Measurements from ENCODE around the gene TP73.

TP73 gene

DNA sequence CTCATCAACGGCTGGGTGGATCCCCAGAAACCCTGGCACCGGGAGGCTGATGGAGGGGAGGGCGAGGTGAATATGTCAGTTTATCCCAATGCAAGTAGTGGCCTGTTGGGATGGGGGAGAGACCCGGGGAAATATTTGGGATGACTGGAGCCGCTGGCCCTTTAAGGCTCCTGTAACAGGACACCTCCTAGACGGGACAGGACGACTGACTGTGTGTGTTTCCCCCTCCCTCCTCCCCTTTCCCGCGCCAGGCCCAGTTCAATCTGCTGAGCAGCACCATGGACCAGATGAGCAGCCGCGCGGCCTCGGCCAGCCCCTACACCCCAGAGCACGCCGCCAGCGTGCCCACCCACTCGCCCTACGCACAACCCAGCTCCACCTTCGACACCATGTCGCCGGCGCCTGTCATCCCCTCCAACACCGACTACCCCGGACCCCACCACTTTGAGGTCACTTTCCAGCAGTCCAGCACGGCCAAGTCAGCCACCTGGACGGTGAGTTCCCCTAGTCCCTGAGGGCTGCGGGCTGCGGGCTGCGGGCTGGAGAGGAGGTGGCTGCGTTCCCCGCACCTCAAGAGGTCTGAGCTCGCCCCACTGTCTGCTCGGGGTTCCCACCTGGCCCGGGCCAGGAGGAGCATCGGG, 55.1 kb downstream of the TP73 start:
- TF ChIP-seq, protein P1, sequence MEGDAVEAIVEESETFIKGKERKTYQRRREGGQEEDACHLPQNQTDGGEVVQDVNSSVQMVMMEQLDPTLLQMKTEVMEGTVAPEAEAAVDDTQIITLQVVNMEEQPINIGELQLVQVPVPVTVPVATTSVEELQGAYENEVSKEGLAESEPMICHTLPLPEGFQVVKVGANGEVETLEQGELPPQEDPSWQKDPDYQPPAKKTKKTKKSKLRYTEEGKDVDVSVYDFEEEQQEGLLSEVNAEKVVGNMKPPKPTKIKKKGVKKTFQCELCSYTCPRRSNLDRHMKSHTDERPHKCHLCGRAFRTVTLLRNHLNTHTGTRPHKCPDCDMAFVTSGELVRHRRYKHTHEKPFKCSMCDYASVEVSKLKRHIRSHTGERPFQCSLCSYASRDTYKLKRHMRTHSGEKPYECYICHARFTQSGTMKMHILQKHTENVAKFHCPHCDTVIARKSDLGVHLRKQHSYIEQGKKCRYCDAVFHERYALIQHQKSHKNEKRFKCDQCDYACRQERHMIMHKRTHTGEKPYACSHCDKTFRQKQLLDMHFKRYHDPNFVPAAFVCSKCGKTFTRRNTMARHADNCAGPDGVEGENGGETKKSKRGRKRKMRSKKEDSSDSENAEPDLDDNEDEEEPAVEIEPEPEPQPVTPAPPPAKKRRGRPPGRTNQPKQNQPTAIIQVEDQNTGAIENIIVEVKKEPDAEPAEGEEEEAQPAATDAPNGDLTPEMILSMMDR (IDR thresholded peaks at IDR 0.05; ENCODE audit: control extremely low read depth, extremely low read depth, low read depth, missing control alignments): no peak
- ChIA-PET POLR2A (no interaction called here), CTCF (interaction anchor here (1.1 kb wide), 1 partner anchor 12 kb away, joined by 3 read pairs; no protein-coding TSS in a partner anchor)
- DNase-seq (ENCODE audit: extremely low spot score): no peak

DNA sequence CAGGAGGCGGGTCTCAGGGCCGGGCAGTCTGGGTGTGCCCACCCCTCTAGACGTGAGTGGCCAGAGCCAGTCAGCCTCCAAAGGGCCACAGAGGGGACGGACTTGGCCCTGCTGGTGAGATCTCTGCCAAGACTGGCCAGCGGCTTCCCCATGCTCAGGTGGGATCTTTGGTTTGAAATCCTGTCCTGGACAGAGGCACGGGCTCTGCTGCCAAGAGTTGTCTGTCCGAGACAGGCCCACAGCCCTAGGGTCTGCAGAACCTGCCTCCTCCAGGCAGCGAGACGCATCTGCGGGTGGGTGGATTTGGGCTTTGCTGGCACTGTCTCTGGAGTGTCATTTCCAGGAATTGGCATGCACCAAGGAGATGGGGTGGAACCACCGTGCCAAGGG, 55.6 kb downstream of the TP73 start:
- TF ChIP-seq, protein P1 (IDR thresholded peaks at IDR 0.05; ENCODE audit: control extremely low read depth, extremely low read depth, low read depth, missing control alignments): no peak
- ChIA-PET CTCF (interaction anchor here (1.8 kb wide), 1 partner anchor 16 kb away, joined by 9 read pairs; no protein-coding TSS in a partner anchor), POLR2A (no interaction called here)
- DNase-seq (ENCODE audit: extremely low spot score): no peak

DNA sequence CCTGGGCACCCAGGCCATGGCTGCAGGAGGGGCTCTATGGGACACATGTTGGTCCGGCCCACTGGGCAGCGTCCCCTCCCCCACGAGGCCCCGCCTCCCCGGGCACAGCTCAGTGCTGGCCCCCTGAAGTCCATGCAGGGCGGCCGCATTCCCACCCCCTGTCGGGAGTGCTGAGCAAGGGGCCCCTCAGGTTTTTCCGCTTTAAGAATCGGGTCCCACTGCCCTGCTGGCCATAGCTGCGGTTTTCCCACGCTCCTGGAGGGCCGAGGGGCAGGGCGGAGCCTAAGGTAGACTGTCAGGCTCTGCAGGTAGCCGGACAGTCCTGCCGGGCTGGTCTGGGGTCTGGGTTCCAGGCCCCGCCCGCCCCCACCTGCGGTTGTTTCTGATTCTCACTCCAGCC, 56.5 kb downstream of the TP73 start:
- DNase-seq (ENCODE audit: extremely low spot score): no peak
- ChIA-PET CTCF (interaction anchor here (1.6 to 1.8 kb wide), 2 partner anchors 13 to 16 kb away, joined by 5 to 9 read pairs; no protein-coding TSS in a partner anchor), POLR2A (no interaction called here)
- TF ChIP-seq, protein P1 (IDR thresholded peaks at IDR 0.05; ENCODE audit: control extremely low read depth, extremely low read depth, low read depth, missing control alignments): no peak

DNA sequence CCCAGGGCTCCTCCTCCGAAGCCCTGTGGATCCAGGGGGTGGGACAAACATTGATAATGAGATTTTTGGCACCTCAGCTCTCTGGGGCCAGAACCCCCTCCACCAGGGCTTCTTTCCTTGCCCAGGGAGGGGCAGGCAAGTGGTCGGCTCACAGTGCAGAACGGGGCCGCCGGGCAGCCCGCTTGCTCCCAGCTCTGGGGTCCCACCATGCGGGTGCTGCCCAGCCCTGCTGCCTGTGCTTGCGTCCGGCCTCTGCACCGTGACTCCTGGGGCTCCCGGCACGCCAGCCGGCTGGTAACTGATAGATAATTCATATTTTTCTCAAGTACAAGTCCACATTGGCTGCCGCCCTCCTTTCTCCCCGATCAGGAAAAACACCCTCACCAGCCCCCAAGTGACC, 57.9 kb downstream of the TP73 start:
- ChIA-PET CTCF (interaction anchor here (1.2 to 1.9 kb wide), 4 partner anchors 11 to 17 kb away, joined by 4 to 5 read pairs (median 4); no protein-coding TSS in a partner anchor), POLR2A (no interaction called here)
- TF ChIP-seq, protein P1 (IDR thresholded peaks at IDR 0.05; ENCODE audit: control extremely low read depth, extremely low read depth, low read depth, missing control alignments): no peak
- DNase-seq (ENCODE audit: extremely low spot score): no peak

DNA sequence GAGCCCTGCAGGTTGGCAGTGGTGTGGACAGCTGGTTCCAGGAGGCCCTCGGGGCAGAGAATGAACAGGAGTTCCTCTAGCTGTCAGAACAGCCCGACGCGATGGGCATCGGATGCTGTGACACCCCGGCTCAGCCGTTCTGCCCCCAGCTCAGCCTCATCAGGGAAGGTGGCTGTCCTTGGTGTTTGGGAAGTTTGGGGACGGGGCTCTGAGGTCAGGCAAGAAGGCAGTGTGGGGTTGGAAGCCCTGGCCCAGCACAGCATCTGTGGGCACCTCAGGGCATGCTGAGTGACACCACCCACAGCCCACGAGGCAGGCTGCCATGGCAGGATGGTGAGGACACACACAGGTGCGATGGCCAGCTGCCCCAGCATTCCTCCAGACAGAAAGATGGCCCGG, 59.1 kb downstream of the TP73 start:
- ChIA-PET POLR2A (no interaction called here), CTCF (interaction anchor here (1.0 to 1.9 kb wide), 6 partner anchors 9 to 35 kb away, joined by 3 to 7 read pairs (median 4); no protein-coding TSS in a partner anchor)
- TF ChIP-seq, protein P1 (IDR thresholded peaks at IDR 0.05; ENCODE audit: control extremely low read depth, extremely low read depth, low read depth, missing control alignments): no peak
- DNase-seq (ENCODE audit: extremely low spot score): no peak

DNA sequence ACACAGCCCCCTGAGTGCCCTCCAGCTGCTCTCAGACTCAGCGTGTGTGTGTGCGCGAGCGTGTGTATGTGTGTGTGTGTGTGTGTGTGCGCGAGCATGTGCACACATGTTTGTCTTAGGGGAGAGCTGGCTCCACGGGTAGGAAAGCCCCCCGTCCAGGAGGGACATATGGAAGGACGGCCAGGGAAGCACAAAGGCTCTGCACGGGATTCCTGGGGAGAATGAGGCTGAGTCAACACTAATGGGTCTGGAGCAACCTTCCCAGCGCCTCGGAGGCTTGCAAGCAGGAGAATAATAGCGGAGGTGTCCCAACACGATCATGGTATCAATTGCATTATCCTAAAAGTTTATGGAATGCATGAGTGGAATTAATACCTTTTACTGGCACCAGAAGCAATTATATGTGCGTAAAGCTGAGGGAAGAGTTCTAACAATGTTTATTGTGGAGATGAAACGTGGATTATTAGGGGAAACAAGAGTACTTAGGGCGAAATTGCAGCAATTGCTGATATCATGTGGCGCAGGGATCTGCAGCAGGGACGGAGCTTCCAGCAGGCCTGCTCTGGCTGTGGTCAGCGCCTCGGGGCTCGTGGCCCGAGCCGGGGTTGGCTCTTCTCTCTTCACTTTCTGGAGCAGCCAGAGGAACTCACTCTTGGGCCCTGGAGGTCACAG, 59.6 kb downstream of the TP73 start:
- ChIA-PET POLR2A (no interaction called here), CTCF (interaction anchor here (1.0 to 1.9 kb wide), 5 partner anchors 10 to 35 kb away, joined by 3 to 7 read pairs (median 5); no protein-coding TSS in a partner anchor)
- DNase-seq (ENCODE audit: extremely low spot score): no peak
- TF ChIP-seq, protein P1 (IDR thresholded peaks at IDR 0.05; ENCODE audit: control extremely low read depth, extremely low read depth, low read depth, missing control alignments): no peak
